Upper lobe of right lung (tissue), 1 donor: ENCODE results near the gene SETD2. TPM values are rescaled to one million over a fixed set of nuclear protein-coding genes. Genes with fewer than 3 reads are reported as not detected.

Experiments used
- ATAC-seq: fragments of 200-7000 bp; cut with Tn5 transposase; one replicate; pipeline ENCODE4 v1.9.1; 2020; ENCODE audit warnings: mild to moderate bottlenecking, moderate library complexity
- DNase-seq: peaks from one replicate; pipeline ENCODE4 v3.0.0-alpha.2; 2020
- H3K27ac ChIP-seq: fragments of 200-600 bp; one replicate; pipeline ENCODE4 v1.8.0; 2022
- H3K27me3 ChIP-seq: fragments of 200-600 bp; one replicate; pipeline ENCODE4 v1.8.0; 2022; ENCODE audit warnings: mild to moderate bottlenecking
- H3K36me3 ChIP-seq: fragments of 200-600 bp; one replicate; pipeline ENCODE4 v1.8.0; 2022
- H3K4me1 ChIP-seq: fragments of 200-600 bp; one replicate; pipeline ENCODE4 v1.8.0; 2022
- H3K4me3 ChIP-seq: fragments of 200-600 bp; one replicate; pipeline ENCODE4 v1.8.0; 2022; ENCODE audit warnings: mild to moderate bottlenecking
- H3K9me3 ChIP-seq: fragments of 200-600 bp; one replicate; pipeline ENCODE4 v1.8.0; 2022
- CTCF ChIP-seq: fragments of 200-600 bp; IDR thresholded peaks from one replicate; pipeline ENCODE4 v1.8.0; 2022; ENCODE audit warnings: antibody characterized with exemption
- intact Hi-C: fragments of 100-400 bp; cut with DNase I; formaldehyde crosslinking; loops from one replicate; pipeline ENCODE4 v1.11.0; 2022
- total RNA-seq: library from RNA; stranded (reverse); fragmentation: NEBNext Ultra II Directional; extraction: Animal tissue kit (Norgen Biotek cat#: 25700); gene quantifications from one replicate; pipeline ENCODE4 v1.2.1, GENCODE V29; 2021
- donor health status: DM: no; HTN: yes; CAD: no; lungs with severe emphysema.

SETD2 gene
- total RNA-seq, 1 donor from 2014 or later: 45.9 TPM

GRCh38 chr3:46972396-46972795 is 191.5 kb downstream of the SETD2 start:
- no peak for TF ChIP-seq CTCF
- H3K4me3 ChIP-seq: no peak overlapping the region
- H3K27ac ChIP-seq: no peak overlapping the region
- H3K4me1 ChIP-seq: peaks cover 76% of the 10 kb centered on the region
- H3K9me3 ChIP-seq: no peaks in the 10 kb centered on the region
- ATAC-seq (no peak), DNase-seq (no peak)
- no peaks in the 10 kb centered on the region for H3K27me3 ChIP-seq
- intact Hi-C loops: no loop called here
- H3K36me3 ChIP-seq: no peaks in the 10 kb centered on the region

DNA sequence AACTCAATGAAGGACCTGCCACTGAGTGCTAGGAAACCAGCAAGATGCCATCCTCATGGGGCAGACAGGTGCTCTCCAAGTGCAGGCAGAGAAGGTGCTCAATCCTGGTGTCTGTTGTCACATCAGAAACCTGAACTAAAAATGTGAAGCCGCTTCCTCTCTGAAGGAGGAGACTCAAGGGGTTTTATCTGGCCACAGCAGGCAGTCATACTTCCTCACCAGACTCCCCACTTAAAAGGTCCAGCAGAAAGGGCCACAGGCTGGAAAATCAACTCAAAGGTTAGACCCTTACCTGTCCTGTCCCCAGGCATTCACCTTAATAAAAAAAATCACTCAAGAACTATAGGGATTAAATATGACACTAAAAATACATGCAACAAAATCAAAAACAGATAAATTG is 192.2 kb downstream of the SETD2 start:
- peaks cover 77% of the 10 kb centered on the region for H3K4me1 ChIP-seq
- ATAC-seq (no peak), DNase-seq (no peak)
- H3K9me3 ChIP-seq: no peaks in the 10 kb centered on the region
- H3K36me3 ChIP-seq: no peaks in the 10 kb centered on the region
- peak overlapping the region; percentile 30 for H3K27ac ChIP-seq
- intact Hi-C loops: no loop called here
- no peak for TF ChIP-seq CTCF
- no peaks in the 10 kb centered on the region for H3K27me3 ChIP-seq
- no peak overlapping the region for H3K4me3 ChIP-seq

DNA sequence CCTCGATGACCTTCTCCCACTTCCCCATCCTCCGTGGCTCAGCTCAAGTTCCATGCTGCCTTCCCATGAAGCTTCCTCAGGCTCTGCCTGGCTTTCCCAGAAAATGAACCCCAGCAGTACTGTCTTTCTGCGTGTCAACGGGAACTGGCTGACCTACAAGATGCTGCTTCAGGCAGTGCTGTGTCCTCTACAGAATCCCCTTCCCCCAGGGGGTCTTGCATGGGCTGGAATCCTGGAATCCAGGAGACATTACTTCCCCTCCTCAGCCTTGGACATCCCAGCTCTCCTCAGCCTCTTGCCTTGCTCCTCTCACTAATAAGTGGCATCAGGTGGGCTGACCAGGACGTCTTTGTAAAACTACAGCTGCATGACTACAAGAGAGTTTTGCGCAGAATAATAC is 192.8 kb downstream of the SETD2 start:
- intact Hi-C loops: no loop called here
- peaks cover 77% of the 10 kb centered on the region for H3K4me1 ChIP-seq
- no peak for TF ChIP-seq CTCF
- ATAC-seq: no peak
- DNase-seq: no peak
- H3K4me3 ChIP-seq: no peak overlapping the region
- no peaks in the 10 kb centered on the region for H3K36me3 ChIP-seq
- no peaks in the 10 kb centered on the region for H3K9me3 ChIP-seq
- no peaks in the 10 kb centered on the region for H3K27me3 ChIP-seq
- H3K27ac ChIP-seq: peak overlapping the region; percentile 30

DNA sequence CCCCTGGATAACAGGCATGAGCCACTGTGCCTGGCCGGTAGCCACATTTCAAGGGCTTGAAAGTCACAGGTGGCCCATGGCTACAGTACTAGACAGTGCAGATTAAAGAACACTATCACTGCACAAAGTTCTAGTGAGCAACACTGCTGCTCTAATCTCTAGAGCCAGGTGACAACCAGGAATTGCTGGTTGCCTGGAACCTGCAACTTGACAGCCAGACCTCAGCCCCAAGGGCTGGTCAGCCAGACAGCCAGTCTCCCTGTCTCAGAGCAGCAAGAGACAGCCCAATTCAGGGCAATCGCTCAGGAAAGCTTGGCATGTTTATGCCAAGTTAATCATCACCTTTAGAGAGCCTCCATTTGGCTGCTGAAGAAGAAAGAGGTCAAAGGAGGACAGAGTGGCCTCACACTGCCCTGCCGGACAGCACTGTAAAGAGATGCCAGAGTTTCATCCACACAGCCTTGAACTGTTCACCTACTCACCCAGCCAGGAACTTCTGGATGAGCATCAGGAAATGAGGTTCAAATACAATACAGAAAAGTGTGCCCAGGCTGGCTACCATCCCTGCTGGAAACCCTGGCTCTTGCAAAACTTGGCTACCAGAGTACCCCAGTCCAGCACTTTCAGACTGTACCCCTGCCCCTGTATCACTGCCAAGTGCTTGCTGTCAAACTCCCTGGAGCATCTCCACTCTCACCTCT is 193.4 kb downstream of the SETD2 start:
- Histone ChIP-seq H3K27ac (peak overlapping the region; percentile 30), H3K4me1 (peaks cover 77% of the 10 kb centered on the region)

DNA sequence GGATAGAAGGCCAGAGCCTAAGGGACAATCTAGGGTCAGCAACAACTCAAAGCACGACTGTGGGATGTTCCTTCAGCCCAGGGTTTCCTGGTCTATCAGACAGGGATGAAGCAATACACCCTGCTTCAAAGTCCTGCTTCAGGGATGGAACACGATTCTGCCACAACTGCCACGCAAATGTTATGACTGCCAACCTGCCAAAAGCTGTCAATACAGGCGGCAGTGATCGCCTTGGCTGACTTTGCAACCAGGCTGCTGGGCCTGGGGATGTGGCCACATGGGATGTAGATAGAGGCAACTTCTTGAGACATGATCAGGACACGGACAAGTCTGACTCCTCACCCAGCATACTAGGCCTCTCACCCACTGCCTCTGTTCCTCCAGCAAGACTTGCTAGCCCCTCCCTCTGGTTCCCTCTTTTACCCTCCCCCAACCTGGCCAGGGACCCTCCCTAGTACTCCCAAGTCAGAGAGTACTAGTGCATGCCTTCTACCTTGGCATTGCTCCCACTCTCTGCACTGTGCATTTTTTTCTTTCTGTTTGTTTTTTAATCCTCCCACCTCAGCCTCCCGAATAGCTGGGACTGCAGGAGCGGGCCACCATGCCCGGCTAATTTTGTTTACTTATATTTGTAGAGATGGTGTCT is 195.0 kb downstream of the SETD2 start:
- Histone ChIP-seq H3K36me3 (no peaks in the 10 kb centered on the region), H3K9me3 (no peaks in the 10 kb centered on the region), H3K4me3 (no peak overlapping the region), H3K27ac (peak overlapping the region; percentile 24), H3K27me3 (no peaks in the 10 kb centered on the region), H3K4me1 (peaks cover 70% of the 10 kb centered on the region)
- ATAC-seq: no peak
- no peak for TF ChIP-seq CTCF
- intact Hi-C loops: no loop called here
- DNase-seq: no peak

More for the DNA sequence above, 193.4 kb downstream of the SETD2 start:
- intact Hi-C loops: no loop called here
- H3K9me3 ChIP-seq: no peaks in the 10 kb centered on the region
- H3K4me3 ChIP-seq: no peak overlapping the region
- ATAC-seq (peak; percentile 80), DNase-seq (peak; percentile 74)
- no peaks in the 10 kb centered on the region for H3K27me3 ChIP-seq
- no peaks in the 10 kb centered on the region for H3K36me3 ChIP-seq
- no peak for TF ChIP-seq CTCF
